ENCODE data around the gene NKAIN1.
"Not testable (repeated sequence)": the region's sequence is repeated elsewhere in the genome, so short reads cannot be mapped to it uniquely, and the experiment has no call there.

- TF ChIP-seq MED8 (CRISPR knock-in tag; IDR thresholded peaks at IDR 0.05; ENCODE audit: insufficient replicate concordance); ZNF616 (CRISPR knock-in tag; IDR thresholded peaks at IDR 0.05; ENCODE audit: low read depth); ZNF484 (CRISPR knock-in tag; IDR thresholded peaks at IDR 0.05; ENCODE audit: borderline replicate concordance, low read depth): not testable (repeated sequence)
- TF ChIP-seq, protein P1, sequence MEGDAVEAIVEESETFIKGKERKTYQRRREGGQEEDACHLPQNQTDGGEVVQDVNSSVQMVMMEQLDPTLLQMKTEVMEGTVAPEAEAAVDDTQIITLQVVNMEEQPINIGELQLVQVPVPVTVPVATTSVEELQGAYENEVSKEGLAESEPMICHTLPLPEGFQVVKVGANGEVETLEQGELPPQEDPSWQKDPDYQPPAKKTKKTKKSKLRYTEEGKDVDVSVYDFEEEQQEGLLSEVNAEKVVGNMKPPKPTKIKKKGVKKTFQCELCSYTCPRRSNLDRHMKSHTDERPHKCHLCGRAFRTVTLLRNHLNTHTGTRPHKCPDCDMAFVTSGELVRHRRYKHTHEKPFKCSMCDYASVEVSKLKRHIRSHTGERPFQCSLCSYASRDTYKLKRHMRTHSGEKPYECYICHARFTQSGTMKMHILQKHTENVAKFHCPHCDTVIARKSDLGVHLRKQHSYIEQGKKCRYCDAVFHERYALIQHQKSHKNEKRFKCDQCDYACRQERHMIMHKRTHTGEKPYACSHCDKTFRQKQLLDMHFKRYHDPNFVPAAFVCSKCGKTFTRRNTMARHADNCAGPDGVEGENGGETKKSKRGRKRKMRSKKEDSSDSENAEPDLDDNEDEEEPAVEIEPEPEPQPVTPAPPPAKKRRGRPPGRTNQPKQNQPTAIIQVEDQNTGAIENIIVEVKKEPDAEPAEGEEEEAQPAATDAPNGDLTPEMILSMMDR (CRISPR knock-in tag; IDR thresholded peaks at IDR 0.05): not testable (repeated sequence)
Observed at GRCh38 chr1:31137873-31138272, 101.8 kb downstream of the NKAIN1 start.

All from HepG2 (cell line).